K562 (cell line): ENCODE results near the gene SIRPG. TPM values are rescaled to one million over a fixed set of nuclear protein-coding genes. Genes with fewer than 3 reads are reported as not detected.

Experiments
- ATAC-seq: fragments of 200-7000 bp; cut with Tn5 transposase; 3 replicates; pipeline ENCODE4 v1.9.1; 2020; ENCODE audit warnings: moderate library complexity
- BruUV-seq: library from RNA; stranded (reverse); fragments of 400-500 nt; replicated peaks from 2 replicates; lab custom pipeline; 2021; lab: Mats Ljungman, UMichigan
- CTCF ChIA-PET: fragments of 300-600 bp; formaldehyde crosslinking; extraction: SDS; loops from one replicate; lab custom pipeline; 2021; ENCODE audit warnings: low intra/inter-chr PET ratio; lab: Yijun Ruan, JAX
- POLR2A ChIA-PET: fragments of 300-600, 350-650 bp; sonication (Branson Sonifier 250); formaldehyde crosslinking; extraction: SDS; loops from one replicate; lab custom pipeline; 2021; ENCODE audit warnings: antibody characterized with exemption, inconsistent platforms; lab: Yijun Ruan, JAX
- DNase-seq, 4 experiments: peaks; one replicate each; pipeline versions ENCODE4 v3.0.0 to v3.0.0-alpha.2; 2011 to 2018; ENCODE audit warnings: low spot score in 3 of 4, mixed read lengths in 3 of 4; ENCODE audit errors: extremely low read depth in 1 of 4
- FAIRE-seq: peaks from 2 replicates; lab custom pipeline; 2011; peaks lifted over from hg19 to GRCh38; lab: Jason Lieb, UNC
- H2AFZ ChIP-seq: 2 replicates; pipeline ENCODE4 v1.6.0; 2011; ENCODE audit warnings: low read depth, low read length, control low read depth, inconsistent platforms
- H3K27ac ChIP-seq: fragments of 200-600 bp; 3 replicates; pipeline ENCODE4 v1.8.0; 2011; ENCODE audit warnings: low read depth, mild to moderate bottlenecking, control low read depth, inconsistent platforms, low read length, moderate library complexity, mixed read lengths; ENCODE audit errors: extremely low read depth
- H3K27me3 ChIP-seq, 2 experiments: fragments of 300-600 bp in 1 of 2; 2 replicates in 1 of 2; 3 replicates in 1 of 2; pipeline versions ENCODE4 v1.6.0 to v1.8.0; 2011; ENCODE audit warnings: inconsistent platforms in 2 of 2, low read length in 2 of 2, mild to moderate bottlenecking in 1 of 2, mixed read lengths in 1 of 2, moderate library complexity in 1 of 2; ENCODE audit not compliant: control insufficient read depth in 2 of 2, insufficient read depth in 2 of 2
- H3K36me3 ChIP-seq: fragments of 300-600 bp; 3 replicates; pipeline ENCODE4 v1.8.0; 2011; ENCODE audit warnings: mild to moderate bottlenecking, low read length, inconsistent platforms; ENCODE audit not compliant: control insufficient read depth, insufficient read depth
- H3K4me1 ChIP-seq, 2 experiments: fragments of 200-600 bp in 1 of 2; replicated peaks in 1 of 2; 2 replicates in 1 of 2; 3 replicates in 1 of 2; pipeline versions ENCODE4 v1.5.1 to v1.8.0; 2011; ENCODE audit warnings: inconsistent platforms in 2 of 2, low read length in 2 of 2, mild to moderate bottlenecking in 1 of 2, mixed read lengths in 1 of 2, moderate library complexity in 1 of 2; ENCODE audit not compliant: control insufficient read depth in 2 of 2, insufficient read depth in 2 of 2
- H3K4me2 ChIP-seq: 2 replicates; pipeline ENCODE4 v1.6.1; 2011; ENCODE audit warnings: low read length, control low read depth, inconsistent platforms, mixed read lengths; ENCODE audit not compliant: insufficient read depth
- H3K4me3 ChIP-seq: fragments of 200-600 bp; sonication (generic), shearing (Covaris generic); 2 replicates; pipeline ENCODE4 v1.5.1; 2016; ENCODE audit warnings: control low read depth, inconsistent platforms
- H3K79me2 ChIP-seq: fragments of 200-600 bp; 3 replicates; pipeline ENCODE4 v1.8.0; 2011; ENCODE audit warnings: low read length, inconsistent platforms; ENCODE audit not compliant: control insufficient read depth, insufficient read depth
- H3K9ac ChIP-seq, 2 experiments: 2 replicates each; pipeline versions ENCODE4 v1.6.0 to v1.6.1; 2011; ENCODE audit warnings: low read depth in 2 of 2, low read length in 2 of 2, control low read depth in 1 of 2, inconsistent platforms in 1 of 2, mild to moderate bottlenecking in 1 of 2, mixed read lengths in 1 of 2; ENCODE audit not compliant: insufficient read depth in 1 of 2
- H3K9me1 ChIP-seq: one replicate; pipeline ENCODE4 v1.6.0; 2011; ENCODE audit warnings: inconsistent platforms, mild to moderate bottlenecking, low read length, moderate library complexity; ENCODE audit not compliant: control insufficient read depth, insufficient read depth
- H3K9me3 ChIP-seq: replicated peaks from 2 replicates; pipeline ENCODE4 v1.5.1; 2011; ENCODE audit warnings: low read depth, low read length, inconsistent platforms; ENCODE audit not compliant: control insufficient read depth, insufficient read depth
- H4K20me1 ChIP-seq: replicated peaks from 2 replicates; pipeline ENCODE4 v1.6.1; 2011; ENCODE audit warnings: low read length, inconsistent platforms, mixed read lengths; ENCODE audit not compliant: control insufficient read depth, insufficient read depth
- CBFB ChIP-seq: sonication (generic); formaldehyde crosslinking; IDR thresholded peaks from 2 replicates; pipeline ENCODE4 v1.4.0; 2020; ENCODE audit warnings: mild to moderate bottlenecking, missing genetic modification reagents
- CBX1 ChIP-seq: sonication (generic); IDR thresholded peaks from 2 replicates; pipeline ENCODE4 v1.6.1; 2016; ENCODE audit warnings: antibody characterized with exemption, low read depth, mild to moderate bottlenecking
- CC2D1A ChIP-seq: fragments of 450-650 bp; IDR thresholded peaks from 2 replicates; pipeline ENCODE4 v1.6.1; 2017; ENCODE audit warnings: mild to moderate bottlenecking
- GTF2A2 ChIP-seq: IDR thresholded peaks from 2 replicates; pipeline ENCODE4 v1.6.1; 2016; ENCODE audit warnings: mild to moderate bottlenecking, missing genetic modification characterization, missing compliant biosample characterization
- SRSF3 ChIP-seq: fragments of 200-400 bp; formaldehyde crosslinking; IDR thresholded peaks from 2 replicates; pipeline ENCODE4 v1.6.1; 2016; ENCODE audit warnings: mild to moderate bottlenecking, low read length, moderate library complexity; ENCODE audit not compliant: insufficient read depth
- SRSF9 ChIP-seq: fragments of 200-400 bp; formaldehyde crosslinking; IDR thresholded peaks from 2 replicates; pipeline ENCODE4 v1.6.1; 2017; ENCODE audit warnings: low read depth, low read length, borderline replicate concordance
- WGBS: fragments of 100-300 bp; shearing (Covaris generic); methylation state at CpG from one replicate; pipeline ENCODE4 v1.1.6; 2016; ENCODE audit warnings: low coverage, mixed read lengths; ENCODE audit not compliant: insufficient coverage; ENCODE audit errors: missing lambda C conversion rate; 5-methylcytosine and 5-hydroxymethylcytosine counted together
- in situ Hi-C: fragments of 300-500 bp; cut with MboI; formaldehyde crosslinking; loops from 4 replicates; pipeline ENCODE4 v1.15.0; 2018; ENCODE audit warnings: inconsistent platforms, mixed read lengths
- intact Hi-C: fragments of 100-400 bp; cut with micrococcal nuclease; formaldehyde crosslinking; loops from 2 replicates; pipeline ENCODE4 v1.14.2; 2022
- polyA plus RNA-seq, 8 experiments: library from polyadenylated mRNA; depleted of rRNA in 4 of 8; stranded (reverse) in 5 of 8; unstranded in 3 of 8; fragments of >200 nt; fragmentation: Nextera tagmentation in 2 of 8; fragmentation: Illumina TruSeq in 1 of 8; extraction: Ambion mirVana in 2 of 8; extraction: Trizol in 1 of 8; gene quantifications; 2 replicates each; pipeline versions ENCODE4 v1.2.1 to v1.2.3, GENCODE V29; 2011 to 2014; ENCODE audit warnings: inconsistent platforms in 1 of 8, missing spikeins in 1 of 8
- total RNA-seq, 7 experiments: library from RNA; depleted of rRNA in 6 of 7; stranded (reverse); fragments of >200 nt in 6 of 7; fragmentation: Illumina TruSeq in 2 of 7; extraction: Trizol in 2 of 7; gene quantifications; 2 replicates each; pipeline versions ENCODE4 v1.2.1 to v1.2.3, GENCODE V29; 2011 to 2021; ENCODE audit warnings: low replicate concordance in 1 of 7
- TF ChIP-seq, protein P1 (sequence below): fragments of 450-650 bp; IDR thresholded peaks from 2 replicates; pipeline ENCODE4 v1.6.1; 2017; ENCODE audit warnings: antibody characterized with exemption, mild to moderate bottlenecking
- TF ChIP-seq, protein P2 (sequence below): fragments of 250-450 bp; sonication (Bioruptor Pico); IDR thresholded peaks from 2 replicates; pipeline ENCODE4 v1.8.0; 2022; ENCODE audit warnings: moderate library complexity, mild to moderate bottlenecking, inconsistent platforms
- TF ChIP-seq, protein P3 (sequence below): sonication (generic); formaldehyde crosslinking; IDR thresholded peaks from 2 replicates; pipeline ENCODE4 v1.5.0; 2020; ENCODE audit warnings: missing genetic modification reagents

SIRPG gene
- total and polyA plus RNA-seq, 9 of the 15 experiments (the other 6 are each of a cell fraction or from before 2014, with no cell fraction given): not detected

DNA sequence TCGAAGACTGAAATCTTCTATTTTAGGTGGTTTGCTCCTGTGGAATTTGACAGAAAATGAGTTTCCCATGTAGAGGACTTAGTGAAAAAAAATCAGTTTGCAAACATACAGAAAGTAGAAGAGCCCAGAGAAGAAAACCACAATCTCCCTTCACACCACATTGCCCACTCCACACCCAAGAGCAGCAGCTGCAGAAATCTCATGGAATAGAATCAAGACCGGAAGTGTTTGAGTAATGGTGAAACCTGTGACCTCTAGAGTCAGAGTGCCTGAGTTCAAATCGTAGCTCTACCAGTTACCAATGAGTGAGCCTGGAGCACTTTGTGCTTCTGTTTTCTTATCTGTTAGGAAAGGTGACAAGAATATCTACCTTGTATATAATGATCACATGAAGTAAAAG, 4.6 kb downstream of the SIRPG start (continued):
- TF ChIP-seq, protein P1, sequence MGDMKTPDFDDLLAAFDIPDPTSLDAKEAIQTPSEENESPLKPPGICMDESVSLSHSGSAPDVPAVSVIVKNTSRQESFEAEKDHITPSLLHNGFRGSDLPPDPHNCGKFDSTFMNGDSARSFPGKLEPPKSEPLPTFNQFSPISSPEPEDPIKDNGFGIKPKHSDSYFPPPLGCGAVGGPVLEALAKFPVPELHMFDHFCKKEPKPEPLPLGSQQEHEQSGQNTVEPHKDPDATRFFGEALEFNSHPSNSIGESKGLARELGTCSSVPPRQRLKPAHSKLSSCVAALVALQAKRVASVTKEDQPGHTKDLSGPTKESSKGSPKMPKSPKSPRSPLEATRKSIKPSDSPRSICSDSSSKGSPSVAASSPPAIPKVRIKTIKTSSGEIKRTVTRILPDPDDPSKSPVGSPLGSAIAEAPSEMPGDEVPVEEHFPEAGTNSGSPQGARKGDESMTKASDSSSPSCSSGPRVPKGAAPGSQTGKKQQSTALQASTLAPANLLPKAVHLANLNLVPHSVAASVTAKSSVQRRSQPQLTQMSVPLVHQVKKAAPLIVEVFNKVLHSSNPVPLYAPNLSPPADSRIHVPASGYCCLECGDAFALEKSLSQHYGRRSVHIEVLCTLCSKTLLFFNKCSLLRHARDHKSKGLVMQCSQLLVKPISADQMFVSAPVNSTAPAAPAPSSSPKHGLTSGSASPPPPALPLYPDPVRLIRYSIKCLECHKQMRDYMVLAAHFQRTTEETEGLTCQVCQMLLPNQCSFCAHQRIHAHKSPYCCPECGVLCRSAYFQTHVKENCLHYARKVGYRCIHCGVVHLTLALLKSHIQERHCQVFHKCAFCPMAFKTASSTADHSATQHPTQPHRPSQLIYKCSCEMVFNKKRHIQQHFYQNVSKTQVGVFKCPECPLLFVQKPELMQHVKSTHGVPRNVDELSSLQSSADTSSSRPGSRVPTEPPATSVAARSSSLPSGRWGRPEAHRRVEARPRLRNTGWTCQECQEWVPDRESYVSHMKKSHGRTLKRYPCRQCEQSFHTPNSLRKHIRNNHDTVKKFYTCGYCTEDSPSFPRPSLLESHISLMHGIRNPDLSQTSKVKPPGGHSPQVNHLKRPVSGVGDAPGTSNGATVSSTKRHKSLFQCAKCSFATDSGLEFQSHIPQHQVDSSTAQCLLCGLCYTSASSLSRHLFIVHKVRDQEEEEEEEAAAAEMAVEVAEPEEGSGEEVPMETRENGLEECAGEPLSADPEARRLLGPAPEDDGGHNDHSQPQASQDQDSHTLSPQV: no peak
- no peak for TF ChIP-seq SRSF9

DNA sequence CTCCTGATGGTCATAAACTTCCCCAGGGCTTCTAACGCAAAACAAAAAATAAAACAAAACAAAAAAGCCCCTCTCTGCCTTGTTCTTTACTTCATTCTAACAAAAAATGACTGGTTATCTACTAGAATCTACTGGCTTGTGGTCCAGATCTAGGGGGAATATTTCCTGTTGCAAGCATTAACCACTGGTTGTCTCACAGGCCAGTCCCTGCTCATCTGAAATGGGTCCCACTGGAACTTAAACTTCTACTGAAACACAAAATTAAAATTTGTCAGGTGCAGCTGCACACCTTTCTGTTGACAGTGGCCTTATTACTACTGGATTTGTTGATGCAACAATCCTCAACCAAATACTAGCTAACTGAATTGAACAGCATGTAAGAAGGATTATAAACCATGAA, 5.5 kb downstream of the SIRPG start:
- FAIRE-seq (no peak), ATAC-seq (no peak), DNase-seq (no peak)
- Histone ChIP-seq H4K20me1 (no peaks in the 10 kb centered on the region), H3K9ac (no peak overlapping the region), H3K9me1 (no peaks in the 10 kb centered on the region), H3K4me3 (no peak overlapping the region), H3K4me1 (no peaks in the 10 kb centered on the region), H3K27me3 (peaks cover 0 to 7% of the 10 kb centered on the region in 2 experiments; a peak in 3 of 5 replicates), H3K27ac (no peak overlapping the region), H3K79me2 (no peaks in the 10 kb centered on the region), H3K4me2 (no peak overlapping the region), H2AFZ (no peak overlapping the region), H3K9me3 (no peaks in the 10 kb centered on the region), H3K36me3 (no peaks in the 10 kb centered on the region)
- in situ Hi-C loops (no loop called here), intact Hi-C loops (no loop called here)
- POLR2A ChIA-PET: no interaction called here
- no TSS peak for BruUV-seq
- CTCF ChIA-PET: no interaction called here
- WGBS: 0% methylated on average over 1 of the region's 1 CpG
- no peak for TF ChIP-seq SRSF3
- TF ChIP-seq CC2D1A: no peak
- no peak for TF ChIP-seq CBFB
- TF ChIP-seq, protein P2, sequence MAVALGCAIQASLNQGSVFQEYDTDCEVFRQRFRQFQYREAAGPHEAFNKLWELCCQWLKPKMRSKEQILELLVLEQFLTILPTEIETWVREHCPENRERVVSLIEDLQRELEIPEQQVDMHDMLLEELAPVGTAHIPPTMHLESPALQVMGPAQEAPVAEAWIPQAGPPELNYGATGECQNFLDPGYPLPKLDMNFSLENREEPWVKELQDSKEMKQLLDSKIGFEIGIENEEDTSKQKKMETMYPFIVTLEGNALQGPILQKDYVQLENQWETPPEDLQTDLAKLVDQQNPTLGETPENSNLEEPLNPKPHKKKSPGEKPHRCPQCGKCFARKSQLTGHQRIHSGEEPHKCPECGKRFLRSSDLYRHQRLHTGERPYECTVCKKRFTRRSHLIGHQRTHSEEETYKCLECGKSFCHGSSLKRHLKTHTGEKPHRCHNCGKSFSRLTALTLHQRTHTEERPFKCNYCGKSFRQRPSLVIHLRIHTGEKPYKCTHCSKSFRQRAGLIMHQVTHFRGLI: no peak
- TF ChIP-seq, protein P3, sequence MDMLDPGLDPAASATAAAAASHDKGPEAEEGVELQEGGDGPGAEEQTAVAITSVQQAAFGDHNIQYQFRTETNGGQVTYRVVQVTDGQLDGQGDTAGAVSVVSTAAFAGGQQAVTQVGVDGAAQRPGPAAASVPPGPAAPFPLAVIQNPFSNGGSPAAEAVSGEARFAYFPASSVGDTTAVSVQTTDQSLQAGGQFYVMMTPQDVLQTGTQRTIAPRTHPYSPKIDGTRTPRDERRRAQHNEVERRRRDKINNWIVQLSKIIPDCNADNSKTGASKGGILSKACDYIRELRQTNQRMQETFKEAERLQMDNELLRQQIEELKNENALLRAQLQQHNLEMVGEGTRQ (CRISPR knock-in tag): no peak
- no peak for TF ChIP-seq CBX1
- no peak for TF ChIP-seq GTF2A2 (tag)
